GM15510 (cell line): ENCODE results near the gene ADK.

Source experiments
- POLR2A ChIP-seq: IDR thresholded peaks from 3 replicates; pipeline ENCODE4 v1.6.1; 2011; ENCODE audit warnings: borderline replicate concordance; ENCODE audit not compliant: insufficient read length; ENCODE audit errors: extremely low read depth

Gene ADK

DNA sequence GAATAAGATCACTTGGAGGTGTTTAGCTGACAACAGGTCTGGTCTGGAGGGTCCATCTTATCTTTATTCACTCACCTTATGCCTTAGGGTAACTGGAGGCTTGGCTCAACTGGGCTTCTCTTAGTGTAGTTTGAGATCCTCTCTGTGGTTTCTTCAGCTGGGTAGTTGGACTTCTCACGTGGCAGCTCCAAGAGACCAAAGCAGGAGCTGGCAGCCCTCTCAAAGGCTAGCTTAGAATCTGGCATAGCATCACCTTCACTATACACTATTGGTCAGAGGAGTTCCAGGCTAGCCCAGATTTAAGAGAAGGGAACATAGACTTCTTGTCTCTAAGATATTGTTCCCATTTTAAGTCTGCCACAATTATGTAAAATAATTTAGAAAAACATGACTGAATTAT, 16.4 kb downstream of the ADK start:
- TF ChIP-seq POLR2A = no peak

DNA sequence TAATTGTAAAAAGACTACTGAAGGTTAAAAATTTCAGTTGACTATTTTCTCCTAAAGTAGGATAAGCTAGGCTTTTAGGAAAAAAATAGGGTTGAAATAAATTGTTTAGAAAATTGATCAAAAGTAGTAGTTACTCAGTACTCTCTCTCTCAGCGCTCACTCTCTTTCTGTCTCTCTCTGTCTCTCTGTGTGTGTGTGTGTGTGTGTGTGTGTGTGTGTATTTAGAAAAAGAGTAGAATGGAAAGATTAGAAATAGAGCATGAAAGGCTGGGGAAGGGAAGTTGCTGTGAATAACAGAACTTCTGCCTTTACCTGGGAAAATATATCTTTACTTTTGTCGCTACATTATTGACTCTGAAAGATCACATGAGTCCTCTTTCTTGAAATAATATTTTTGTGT, 20.6 kb downstream of the ADK start:
- TF ChIP-seq POLR2A = no peak

DNA sequence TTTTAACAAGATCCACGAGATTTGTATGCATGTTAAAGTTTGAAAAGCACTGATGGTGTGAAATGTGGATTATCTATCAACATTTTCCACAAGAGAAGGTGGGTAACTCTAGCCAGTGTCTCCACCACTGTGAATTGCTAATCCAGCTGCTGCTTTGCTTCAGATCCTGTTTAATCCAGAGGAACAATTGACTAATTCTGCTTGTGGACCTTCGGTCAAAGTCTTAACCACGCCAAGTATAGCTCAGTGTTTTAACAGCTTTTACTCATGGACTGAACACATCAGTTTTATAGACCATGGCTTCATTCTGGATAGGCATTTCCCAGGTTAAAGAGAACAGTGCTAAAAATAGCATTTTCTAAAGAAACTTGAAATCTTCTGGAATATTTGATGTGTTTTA, 23.5 kb downstream of the ADK start:
- TF ChIP-seq POLR2A = no peak

DNA sequence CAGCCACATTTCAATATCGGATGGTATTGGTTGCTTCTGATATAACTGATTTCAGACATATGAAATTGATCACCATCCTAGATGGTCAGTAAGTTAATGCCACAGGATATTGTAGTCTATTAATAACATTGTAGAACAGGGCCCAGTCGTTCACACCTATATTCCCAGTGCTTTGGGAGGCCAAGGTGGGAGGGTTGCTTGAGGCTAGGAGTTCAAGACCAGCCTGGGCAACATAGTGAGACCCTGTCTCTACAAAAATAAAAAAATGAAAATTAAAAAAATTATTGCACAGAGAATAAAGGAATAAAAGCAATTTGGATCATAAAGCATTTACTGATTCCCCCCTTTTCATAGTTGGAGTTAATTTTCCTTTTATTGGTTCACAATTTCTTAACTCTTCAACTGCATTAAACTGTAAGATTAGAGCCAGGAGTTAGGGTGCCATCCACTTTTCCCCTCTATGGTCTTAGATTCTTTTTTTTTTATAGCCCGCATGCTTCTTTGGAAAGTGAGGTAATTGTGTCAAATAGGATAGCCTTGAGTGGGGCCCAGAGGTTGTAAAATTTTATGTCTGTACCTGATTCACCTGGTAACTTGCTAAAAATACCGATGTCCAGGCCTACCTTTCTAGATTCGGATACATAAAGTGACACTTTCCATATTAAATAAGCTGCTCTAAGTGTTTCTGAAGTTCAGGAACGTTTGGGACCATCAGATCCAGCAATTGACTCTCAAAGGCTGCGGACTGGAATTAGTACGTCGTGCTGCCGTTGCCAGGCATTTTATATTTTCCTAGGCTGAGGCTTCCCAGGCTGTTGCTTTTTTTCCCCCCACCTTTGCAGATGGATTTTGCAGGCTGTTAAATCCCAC, 24.7 kb downstream of the ADK start:
- no peak for TF ChIP-seq POLR2A

DNA sequence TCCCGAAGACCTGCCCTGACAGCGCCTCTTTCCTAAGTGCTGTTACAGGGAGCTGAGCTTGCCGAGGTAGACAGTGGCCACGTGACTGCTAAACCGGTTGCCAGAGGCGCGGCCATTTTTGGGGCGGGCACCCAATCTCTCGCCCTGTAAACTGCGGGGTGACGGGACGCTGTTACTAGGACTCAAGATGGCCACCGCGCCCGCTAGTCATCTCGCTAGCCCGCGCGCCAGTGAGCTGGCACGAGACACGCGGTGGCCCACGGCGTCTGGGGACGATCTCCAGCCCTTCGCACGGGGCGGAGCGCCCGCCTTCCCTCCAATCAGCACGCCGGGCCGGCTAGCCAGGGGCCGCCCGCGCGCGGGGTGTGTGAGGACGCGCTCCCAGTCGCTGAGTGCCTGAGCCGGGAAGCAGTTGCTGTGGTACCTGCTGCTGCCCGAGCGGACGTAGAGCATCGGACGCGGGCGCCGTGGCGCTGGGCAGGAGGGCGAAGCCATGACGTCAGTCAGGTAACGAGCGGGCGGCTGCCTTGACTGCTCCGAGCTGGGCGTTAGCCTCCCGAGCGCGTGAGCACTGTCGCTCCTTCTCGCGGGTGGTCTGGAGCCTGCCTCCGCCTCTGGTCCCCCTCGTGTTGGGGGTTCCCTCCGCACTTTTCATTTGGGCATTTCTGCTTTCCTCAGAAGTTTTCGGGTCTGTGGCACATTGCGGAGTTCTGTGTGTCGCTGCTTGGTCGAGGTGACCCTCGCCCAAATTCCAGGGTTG, 25.5 kb downstream of the ADK start:
- peak; percentile 90 for TF ChIP-seq POLR2A

DNA sequence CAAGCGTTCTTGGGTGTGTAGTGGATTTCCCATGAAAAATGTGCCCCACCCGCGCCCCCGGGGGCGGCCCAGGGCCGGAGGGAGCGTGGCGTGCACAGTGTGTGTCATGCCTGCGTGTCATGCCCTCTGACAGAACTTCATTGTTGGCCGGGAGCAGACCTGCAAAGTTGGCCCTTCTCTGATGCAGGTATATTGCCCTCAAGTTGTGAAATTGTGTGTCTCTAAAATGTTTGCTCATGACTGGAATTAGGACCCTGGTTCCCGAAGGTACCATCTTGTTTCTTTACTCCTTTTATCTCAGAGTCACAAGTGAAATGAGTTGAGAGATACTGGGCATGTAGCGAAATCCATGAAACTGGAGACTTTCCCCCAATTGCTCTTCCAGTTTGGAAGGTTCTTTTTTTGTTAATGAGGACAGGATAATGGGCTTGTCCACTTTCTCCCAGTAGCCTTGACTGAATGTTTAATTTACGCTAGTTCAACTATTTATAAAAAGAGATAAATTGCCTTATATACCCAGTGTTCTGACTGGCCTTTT, 26.2 kb downstream of the ADK start:
- no peak for TF ChIP-seq POLR2A

DNA sequence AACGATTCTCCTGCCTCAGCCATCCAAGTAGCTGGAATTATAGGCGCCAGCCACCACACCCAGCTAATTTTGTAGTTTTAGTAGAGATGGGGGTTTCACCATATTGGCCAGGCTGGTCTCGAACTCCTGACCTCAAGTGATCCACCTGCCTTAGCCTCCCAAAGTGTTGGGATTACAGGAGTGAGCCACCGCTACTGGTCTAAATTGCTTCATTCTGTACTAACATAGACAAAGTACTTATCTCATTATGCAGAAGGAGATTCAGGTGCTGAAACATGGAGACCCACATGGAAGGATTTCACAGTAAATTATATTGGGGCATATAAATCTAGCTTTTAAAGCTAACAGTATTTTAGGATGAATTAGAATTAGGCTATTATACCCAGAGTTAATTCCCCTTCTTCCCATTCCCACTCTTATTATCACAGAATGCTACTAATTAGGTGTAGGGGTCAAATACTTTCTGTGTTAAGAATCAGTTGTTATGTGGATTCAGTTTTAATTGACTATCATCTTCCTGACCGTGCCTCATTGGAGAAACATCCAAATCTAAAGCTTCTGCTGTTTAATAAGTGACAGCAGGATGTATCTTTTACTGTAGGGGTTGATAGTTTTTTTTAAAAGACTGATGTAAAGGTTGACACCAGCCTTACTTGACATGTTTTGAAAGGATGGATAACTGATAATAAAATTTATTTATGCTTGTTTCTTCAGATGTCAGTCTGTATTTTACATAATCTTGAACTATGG, 27.2 kb downstream of the ADK start:
- no peak for TF ChIP-seq POLR2A

DNA sequence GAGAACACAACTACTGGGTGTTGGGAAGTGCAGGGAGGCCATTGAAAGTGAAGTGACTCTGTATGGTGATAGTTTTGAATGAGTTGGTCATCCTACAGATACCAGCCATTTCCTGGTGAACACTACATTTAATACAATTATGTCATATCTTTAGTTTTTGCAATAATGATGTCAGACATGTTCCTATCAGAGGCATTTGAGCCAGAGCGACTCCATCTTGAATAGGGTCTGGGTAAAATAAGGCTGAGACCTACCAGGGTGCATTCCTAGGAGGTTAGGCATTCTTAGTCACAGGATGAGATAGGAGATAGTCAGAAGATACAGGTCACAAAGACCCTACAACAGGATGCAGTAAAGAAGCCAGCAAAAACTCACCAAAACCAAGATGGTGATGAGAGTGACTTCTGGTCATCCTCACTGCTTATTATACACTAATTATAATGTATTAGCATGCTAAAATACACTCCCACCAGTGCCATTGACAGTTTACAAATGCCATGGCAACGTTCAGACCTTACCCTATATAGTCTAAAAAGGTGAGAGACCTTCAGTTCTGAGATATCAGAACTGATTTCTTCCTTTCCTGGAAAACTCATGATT, 28.2 kb downstream of the ADK start:
- TF ChIP-seq POLR2A = no peak

DNA sequence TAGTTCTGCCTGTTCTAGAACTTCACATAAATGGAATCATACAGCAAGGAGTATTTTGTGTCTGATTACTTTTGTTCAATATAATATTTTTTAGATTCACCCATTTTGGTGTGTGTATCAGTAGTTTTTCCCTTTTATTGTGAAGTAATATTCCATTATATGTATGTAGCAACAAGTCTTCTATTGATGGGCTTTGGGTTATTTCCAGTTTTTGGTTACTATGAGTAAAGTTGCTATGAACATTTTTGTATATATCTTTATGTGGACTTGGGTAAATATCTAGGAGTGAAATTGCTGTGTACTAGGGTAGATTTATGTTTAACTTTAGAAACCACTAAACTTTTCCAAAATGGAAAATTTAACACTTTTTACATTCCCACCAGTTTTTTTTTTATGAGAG, 35.7 kb downstream of the ADK start:
- no peak for TF ChIP-seq POLR2A

DNA sequence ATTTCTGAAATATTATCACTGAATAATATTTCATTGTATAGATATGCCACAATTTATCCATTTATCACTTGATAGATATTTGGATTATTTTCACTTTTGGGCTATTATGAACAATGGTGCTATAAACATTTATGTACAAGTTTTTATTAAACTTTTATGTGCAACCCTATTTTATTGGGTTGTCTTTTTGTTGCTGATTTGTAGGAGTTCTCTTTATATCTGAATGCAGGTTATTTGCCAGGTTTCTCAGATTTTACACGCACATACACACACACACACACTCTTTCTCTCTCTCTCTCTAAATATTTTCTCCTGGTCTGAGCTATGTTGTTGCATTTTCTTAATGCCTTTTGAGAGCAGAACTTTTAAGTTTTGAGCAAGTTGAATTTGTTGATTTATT, 36.2 kb downstream of the ADK start:
- TF ChIP-seq POLR2A = no peak

DNA sequence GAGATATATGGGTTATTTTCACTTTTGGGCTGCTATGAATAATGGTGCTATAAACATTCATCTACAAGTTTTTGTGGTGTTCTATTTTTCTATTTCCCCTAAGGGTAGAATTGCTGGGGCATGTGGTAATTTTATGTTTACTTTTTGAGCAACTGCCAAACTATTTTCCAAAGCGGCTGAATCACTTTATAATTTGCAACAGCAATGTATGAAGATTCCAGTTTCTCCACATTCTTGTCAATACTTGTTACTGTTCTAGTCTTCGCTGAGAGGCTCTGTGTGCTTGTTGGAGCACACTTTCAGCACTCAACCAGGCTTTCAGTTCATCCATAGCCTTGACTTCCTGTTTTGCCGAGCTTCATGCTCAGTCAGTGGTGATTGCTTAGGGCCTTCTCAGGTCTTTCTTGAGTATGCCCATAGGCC, 39.0 kb downstream of the ADK start:
- TF ChIP-seq POLR2A = no peak

DNA sequence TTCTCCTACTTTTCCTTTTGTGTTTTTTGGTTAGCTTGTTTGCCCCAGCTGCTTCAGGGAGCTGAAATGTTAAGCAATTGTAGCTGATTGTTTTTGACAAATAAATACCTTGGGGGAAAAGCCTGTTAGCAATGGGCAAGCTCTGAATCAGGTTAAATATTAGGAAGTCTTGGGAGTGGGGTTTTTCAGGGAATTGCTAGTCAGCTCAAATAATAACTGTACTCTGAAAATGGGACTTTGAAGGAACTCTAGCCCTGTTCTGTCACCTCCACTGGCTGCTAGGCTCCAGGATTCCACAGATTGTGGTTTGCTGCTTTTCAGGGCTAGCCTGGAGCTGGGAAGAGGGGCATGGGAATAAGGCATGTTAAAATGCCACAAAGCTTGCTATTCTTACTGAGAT, 39.5 kb downstream of the ADK start:
- no peak for TF ChIP-seq POLR2A

DNA sequence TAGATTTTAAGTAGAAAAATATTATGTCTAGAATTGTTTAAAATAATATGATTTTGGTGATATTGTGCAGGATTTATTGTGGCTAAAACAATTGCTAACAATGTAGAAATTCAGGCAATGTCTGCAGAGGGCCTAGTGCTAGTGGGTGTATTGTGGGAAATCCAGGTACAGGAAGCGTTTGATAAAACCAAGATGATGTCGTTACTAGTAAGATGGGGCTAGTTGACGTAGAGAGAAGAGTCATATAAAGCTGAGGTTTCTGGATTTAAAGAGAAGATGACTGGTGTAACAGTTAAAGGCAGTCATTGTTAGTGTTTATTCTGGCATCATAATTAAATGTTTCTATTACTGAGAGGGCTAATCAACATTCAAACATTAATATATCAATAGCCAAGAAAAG, 43.5 kb downstream of the ADK start:
- no peak for TF ChIP-seq POLR2A

DNA sequence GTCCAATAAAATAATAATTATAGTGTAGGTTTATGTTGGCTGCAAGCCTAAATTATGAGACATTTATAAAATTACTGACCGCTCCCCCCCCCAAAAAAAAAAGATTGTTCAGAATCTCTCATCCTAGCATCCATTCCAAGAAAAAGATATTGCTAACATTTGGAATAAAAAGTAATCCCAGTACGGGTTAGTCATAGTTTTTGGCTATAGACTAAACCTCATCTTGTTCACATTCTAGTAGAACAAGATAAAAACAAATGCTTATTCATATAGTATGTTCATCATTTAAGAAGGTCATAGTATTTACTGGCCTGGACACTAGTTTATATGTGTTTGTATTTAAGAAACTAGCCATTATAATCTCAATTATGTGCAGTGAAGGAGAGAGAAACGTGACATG, 44.0 kb downstream of the ADK start:
- no peak for TF ChIP-seq POLR2A
